ENCODE measurements around the gene TP53I13. TPM values are rescaled to one million over a fixed set of nuclear protein-coding genes. Genes with fewer than 3 reads are reported as not detected.
A peak's percentile ranks its signal among the peaks of the same experiment; 100 is the strongest.
"Not testable (repeated sequence)": the region's sequence is repeated elsewhere in the genome, so short reads cannot be mapped to it uniquely, and the experiment has no call there.

The TP53I13 gene
- total and polyA plus RNA-seq, 2 of the 13 experiments (the other 11 are each of a cell fraction or from before 2014, with no cell fraction given), result 16.9 to 25.7 TPM

DNA sequence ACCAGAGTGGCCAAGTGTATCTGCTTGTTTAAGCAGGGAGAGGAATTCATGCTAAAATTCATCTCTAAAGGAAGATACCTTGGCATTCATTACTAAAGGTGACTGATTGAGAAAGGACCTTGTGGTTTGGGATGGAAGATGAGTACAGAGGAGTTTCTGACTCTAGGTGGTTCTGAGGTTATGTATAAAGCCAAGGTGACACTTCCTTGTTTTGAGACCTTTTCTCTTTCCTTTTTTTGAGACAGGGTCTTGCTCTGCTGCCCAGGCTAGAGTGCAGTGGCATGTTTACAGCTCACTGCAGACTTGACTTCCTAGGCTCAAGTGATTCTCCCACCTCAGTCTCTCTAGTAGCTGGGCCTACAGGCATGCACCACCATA, 10.8 kb upstream of the TP53I13 start:
- H3K9ac ChIP-seq (ENCODE audit: insufficient read depth, low read depth, low read length), result no peak overlapping the region
- in situ Hi-C loops (cut with HindIII; ENCODE audit: extremely low pct_ligation_motif_present, low pct_unique_long_range_greater_than_20kb) (no loop called here), intact Hi-C loops (cut with micrococcal nuclease; ENCODE audit: unreplicated experiment) (no loop called here)
- H3K9me3 ChIP-seq (ENCODE audit: low read length), result no peaks in the 10 kb centered on the region
- no TSS peak for BruUV-seq (replicated peaks)
- POLR2A ChIA-PET, result no interaction called here
- H3K79me2 ChIP-seq (ENCODE audit: insufficient read depth, low read length), result no peaks in the 10 kb centered on the region
- no peaks in the 10 kb centered on the region; a peak in 1 of 5 replicates for H3K36me3 ChIP-seq (replicated peaks in 1 of 2; ENCODE audit: control insufficient read depth in 1 of 2, insufficient read depth in 2 of 2, low read length in 2 of 2)
- CTCF ChIA-PET (ENCODE audit: low intra/inter-chr PET ratio, low total read pairs), result no interaction called here
- no peak overlapping the region for H3K4me3 ChIP-seq (replicated peaks in 1 of 3; ENCODE audit: insufficient read depth in 1 of 3, low read depth in 2 of 3, low read length in 3 of 3)
- H3K4me1 ChIP-seq (ENCODE audit: insufficient read depth, low read length), result peaks cover 39% of the 10 kb centered on the region
- no peak overlapping the region for H3K4me2 ChIP-seq (ENCODE audit: low read depth, low read length)
- H3K27ac ChIP-seq (ENCODE audit: extremely low read length, insufficient read depth, low read length), result no peak overlapping the region
- ATAC-seq, result no peak
- H4K20me1 ChIP-seq (ENCODE audit: insufficient read depth, low read length), result 0 out of 2 replicates have a peak, but pooled peaks cover 2% of the 10 kb centered on the region
- DNase-seq (ENCODE audit: low spot score), result no peak
- TF ChIP-seq ZNF143 (CRISPR knock-in tag; IDR thresholded peaks at IDR 0.05), result no peak
- TF ChIP-seq ZNF121 (CRISPR knock-in tag; IDR thresholded peaks at IDR 0.05), result 0 out of 2 replicates have a peak, but pooled peaks have one; percentile 33
- peaks cover 0 to 10% of the 10 kb centered on the region in 2 experiments; a peak in 2 of 5 replicates for H3K27me3 ChIP-seq (ENCODE audit: control insufficient read depth in 1 of 2, insufficient read depth in 2 of 2, low read length in 2 of 2)
- FAIRE-seq, result no peak
- H2AFZ ChIP-seq (ENCODE audit: low read length), result no peak overlapping the region

GRCh38 chr17:29558139-29558538, 10.4 kb upstream of the TP53I13 start:
- H4K20me1 ChIP-seq (ENCODE audit: insufficient read depth, low read length); H3K4me2 ChIP-seq (ENCODE audit: low read depth, low read length); DNase-seq (ENCODE audit: low spot score); H3K36me3 ChIP-seq (replicated peaks in 1 of 2; ENCODE audit: control insufficient read depth in 1 of 2, insufficient read depth in 2 of 2, low read length in 2 of 2); FAIRE-seq; H2AFZ ChIP-seq (ENCODE audit: low read length); H3K4me3 ChIP-seq (replicated peaks in 1 of 3; ENCODE audit: insufficient read depth in 1 of 3, low read depth in 2 of 3, low read length in 3 of 3); CTCF ChIA-PET (ENCODE audit: low intra/inter-chr PET ratio, low total read pairs); BruUV-seq (replicated peaks); intact Hi-C loops (cut with micrococcal nuclease; ENCODE audit: unreplicated experiment); H3K79me2 ChIP-seq (ENCODE audit: insufficient read depth, low read length); ATAC-seq; POLR2A ChIA-PET; in situ Hi-C loops (cut with HindIII; ENCODE audit: extremely low pct_ligation_motif_present, low pct_unique_long_range_greater_than_20kb); H3K27ac ChIP-seq (ENCODE audit: extremely low read length, insufficient read depth, low read length); H3K9ac ChIP-seq (ENCODE audit: insufficient read depth, low read depth, low read length); H3K9me3 ChIP-seq (ENCODE audit: low read length): not testable (repeated sequence)
- H3K27me3 ChIP-seq (ENCODE audit: control insufficient read depth in 1 of 2, insufficient read depth in 2 of 2, low read length in 2 of 2), result peaks cover 0 to 10% of the 10 kb centered on the region in 2 experiments; a peak in 2 of 5 replicates
- peaks cover 39% of the 10 kb centered on the region for H3K4me1 ChIP-seq (ENCODE audit: insufficient read depth, low read length)
- TF ChIP-seq, protein P1, sequence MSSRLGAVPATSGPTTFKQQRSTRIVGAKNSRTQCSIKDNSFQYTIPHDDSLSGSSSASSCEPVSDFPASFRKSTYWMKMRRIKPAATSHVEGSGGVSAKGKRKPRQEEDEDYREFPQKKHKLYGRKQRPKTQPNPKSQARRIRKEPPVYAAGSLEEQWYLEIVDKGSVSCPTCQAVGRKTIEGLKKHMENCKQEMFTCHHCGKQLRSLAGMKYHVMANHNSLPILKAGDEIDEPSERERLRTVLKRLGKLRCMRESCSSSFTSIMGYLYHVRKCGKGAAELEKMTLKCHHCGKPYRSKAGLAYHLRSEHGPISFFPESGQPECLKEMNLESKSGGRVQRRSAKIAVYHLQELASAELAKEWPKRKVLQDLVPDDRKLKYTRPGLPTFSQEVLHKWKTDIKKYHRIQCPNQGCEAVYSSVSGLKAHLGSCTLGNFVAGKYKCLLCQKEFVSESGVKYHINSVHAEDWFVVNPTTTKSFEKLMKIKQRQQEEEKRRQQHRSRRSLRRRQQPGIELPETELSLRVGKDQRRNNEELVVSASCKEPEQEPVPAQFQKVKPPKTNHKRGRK (CRISPR knock-in tag; IDR thresholded peaks at IDR 0.05), result peak; percentile 32; the same call in 1 of the 2 replicates
- 93% methylated on average over 5 of the region's 5 CpGs for WGBS (ENCODE audit: low lambda C conversion rate)

All from HepG2 (cell line).